ENCODE measurements around the gene KRTAP3-1. TPM values are rescaled to one million over a fixed set of nuclear protein-coding genes. Genes with fewer than 3 reads are reported as not detected.
"Not testable (repeated sequence)": the region's sequence is repeated elsewhere in the genome, so short reads cannot be mapped to it uniquely, and the experiment has no call there.

The KRTAP3-1 gene
- total and polyA plus RNA-seq, 8 donors = not detected

GRCh38 chr17:41003926-41004325, 5.0 kb downstream of the KRTAP3-1 start:
- DNase-seq (no peak), ATAC-seq (no peak)
- Histone ChIP-seq H3K4me3 (no peak overlapping the region), H3K36me3 (no peaks in the 10 kb centered on the region), H3K4me1 (no peaks in the 10 kb centered on the region), H3K9me3 (no peaks in the 10 kb centered on the region), H3K27ac (no peak overlapping the region), H3K27me3 (peaks cover 0 to 7% of the 10 kb centered on the region in 2 donors)
- TF ChIP-seq, protein P1, sequence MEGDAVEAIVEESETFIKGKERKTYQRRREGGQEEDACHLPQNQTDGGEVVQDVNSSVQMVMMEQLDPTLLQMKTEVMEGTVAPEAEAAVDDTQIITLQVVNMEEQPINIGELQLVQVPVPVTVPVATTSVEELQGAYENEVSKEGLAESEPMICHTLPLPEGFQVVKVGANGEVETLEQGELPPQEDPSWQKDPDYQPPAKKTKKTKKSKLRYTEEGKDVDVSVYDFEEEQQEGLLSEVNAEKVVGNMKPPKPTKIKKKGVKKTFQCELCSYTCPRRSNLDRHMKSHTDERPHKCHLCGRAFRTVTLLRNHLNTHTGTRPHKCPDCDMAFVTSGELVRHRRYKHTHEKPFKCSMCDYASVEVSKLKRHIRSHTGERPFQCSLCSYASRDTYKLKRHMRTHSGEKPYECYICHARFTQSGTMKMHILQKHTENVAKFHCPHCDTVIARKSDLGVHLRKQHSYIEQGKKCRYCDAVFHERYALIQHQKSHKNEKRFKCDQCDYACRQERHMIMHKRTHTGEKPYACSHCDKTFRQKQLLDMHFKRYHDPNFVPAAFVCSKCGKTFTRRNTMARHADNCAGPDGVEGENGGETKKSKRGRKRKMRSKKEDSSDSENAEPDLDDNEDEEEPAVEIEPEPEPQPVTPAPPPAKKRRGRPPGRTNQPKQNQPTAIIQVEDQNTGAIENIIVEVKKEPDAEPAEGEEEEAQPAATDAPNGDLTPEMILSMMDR (IDR thresholded peaks at IDR 0.05) = no peak
- intact Hi-C loops (cut with DNase I) = no loop called here

DNA sequence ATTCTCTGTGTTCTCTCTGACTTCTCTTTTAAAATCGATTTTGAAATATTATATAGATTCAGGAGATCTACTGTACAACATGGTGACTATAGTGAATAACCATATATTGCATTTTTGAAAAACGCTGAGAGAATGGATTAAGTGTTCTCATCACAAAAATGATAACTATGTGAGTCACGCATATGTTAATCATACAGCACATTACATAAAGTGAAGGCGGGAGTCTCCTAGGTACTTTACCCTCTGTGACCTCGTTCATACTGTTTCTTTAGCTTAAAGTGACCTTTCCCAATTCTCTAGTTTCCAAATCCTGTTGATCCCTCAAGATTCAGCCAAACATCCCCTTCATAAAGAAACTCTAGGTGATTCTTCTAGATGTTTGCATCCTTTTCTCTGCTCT, 6.1 kb downstream of the KRTAP3-1 start:
- no peaks in the 10 kb centered on the region for H3K9me3 ChIP-seq
- H3K36me3 ChIP-seq = no peaks in the 10 kb centered on the region
- TF ChIP-seq, protein P1 (IDR thresholded peaks at IDR 0.05) = no peak
- intact Hi-C loops (cut with DNase I) = no loop called here
- DNase-seq = no peak
- H3K4me1 ChIP-seq = no peaks in the 10 kb centered on the region
- peaks cover 0 to 14% of the 10 kb centered on the region in 2 donors for H3K27me3 ChIP-seq
- no peak overlapping the region for H3K27ac ChIP-seq
- ATAC-seq = peak; percentile 68
- H3K4me3 ChIP-seq = no peak overlapping the region

DNA sequence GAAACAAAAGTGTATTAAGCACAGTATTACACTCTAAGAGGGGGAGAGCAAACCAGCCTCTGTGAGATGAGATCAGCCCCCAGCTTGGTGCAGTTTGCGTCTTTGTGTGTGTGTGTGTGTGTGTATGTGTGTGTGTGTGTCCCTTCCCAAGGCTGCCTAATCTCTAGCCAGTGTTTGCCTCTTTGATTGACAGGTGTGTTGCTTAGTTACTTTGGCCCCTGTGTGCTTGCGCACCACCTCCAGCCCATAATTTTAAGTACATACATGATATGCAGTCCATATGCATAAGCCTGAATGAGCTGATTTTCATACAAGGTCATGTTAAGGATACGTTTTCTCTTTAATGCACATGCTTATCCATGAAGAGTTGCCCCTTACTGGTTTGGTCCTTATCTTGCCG, 7.1 kb downstream of the KRTAP3-1 start:
- TF ChIP-seq, protein P1 (IDR thresholded peaks at IDR 0.05) = no peak
- intact Hi-C loops (cut with DNase I) = no loop called here
- Histone ChIP-seq H3K27me3 (peaks cover 0 to 24% of the 10 kb centered on the region in 2 donors), H3K27ac (no peak overlapping the region), H3K4me3 (no peak overlapping the region), H3K9me3 (no peaks in the 10 kb centered on the region), H3K4me1 (no peaks in the 10 kb centered on the region), H3K36me3 (no peaks in the 10 kb centered on the region)
- ATAC-seq (no peak), DNase-seq (no peak)

- DNase-seq; H3K9me3 ChIP-seq; H3K4me1 ChIP-seq; intact Hi-C loops (cut with DNase I); H3K4me3 ChIP-seq; H3K36me3 ChIP-seq; H3K27ac ChIP-seq; ATAC-seq: not testable (repeated sequence)
- peaks cover 0 to 41% of the 10 kb centered on the region in 2 donors for H3K27me3 ChIP-seq
Observed at GRCh38 chr17:40999563-40999962, 9.4 kb downstream of the KRTAP3-1 start, which contains the start of gene KRTAP3-2. TSS of gene KRTAP3-2 (minus strand) at chr17:40999906. CDS start at chr17:40999853, 53 bp downstream.

DNA sequence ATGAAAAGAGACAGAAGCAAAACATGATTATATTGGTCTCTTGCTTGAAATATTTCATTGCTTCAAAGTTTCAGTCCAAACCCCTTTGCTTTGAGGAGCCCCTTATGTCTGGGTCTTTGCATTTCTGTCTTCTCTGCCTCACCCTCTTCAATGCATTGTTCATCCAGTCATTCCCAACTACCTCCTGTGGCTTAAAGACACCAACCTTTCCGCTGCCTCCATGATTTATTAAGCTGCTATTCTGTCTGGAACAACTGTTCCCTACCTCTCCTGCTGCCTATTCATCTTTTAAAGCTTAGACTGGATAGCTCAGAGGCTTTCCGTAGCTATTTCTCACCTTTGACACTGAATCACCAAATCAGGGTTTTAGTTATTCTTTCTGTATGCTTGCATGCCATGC, 11.6 kb downstream of the KRTAP3-1 start:
- H3K36me3 ChIP-seq = no peaks in the 10 kb centered on the region
- no peaks in the 10 kb centered on the region for H3K9me3 ChIP-seq
- H3K4me1 ChIP-seq = no peaks in the 10 kb centered on the region
- H3K27ac ChIP-seq = no peak overlapping the region
- no peak overlapping the region for H3K4me3 ChIP-seq
- TF ChIP-seq, protein P1 (IDR thresholded peaks at IDR 0.05) = no peak
- H3K27me3 ChIP-seq = peaks cover 0 to 59% of the 10 kb centered on the region in 2 donors
- no peak for DNase-seq
- intact Hi-C loops (cut with DNase I) = no loop called here
- no peak for ATAC-seq

DNA sequence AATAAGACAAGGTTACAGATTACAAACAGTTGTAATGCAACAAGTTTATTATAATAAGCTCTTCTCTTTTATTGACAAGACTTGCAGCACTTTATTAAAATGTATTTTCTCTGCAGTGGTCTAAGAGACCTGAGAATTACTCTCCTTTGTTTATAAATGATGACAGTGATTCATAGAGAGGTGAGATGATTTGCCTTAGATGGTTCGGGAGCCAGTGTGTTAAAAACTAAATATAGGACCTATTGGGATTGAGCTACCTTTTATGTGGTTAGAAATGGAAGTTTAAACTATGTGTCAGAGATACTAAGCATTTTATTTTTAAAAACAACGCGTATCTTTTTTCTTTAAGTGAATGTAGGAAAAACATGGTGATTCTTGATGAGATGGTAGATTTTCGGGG, 12.1 kb downstream of the KRTAP3-1 start:
- Histone ChIP-seq H3K36me3 (no peaks in the 10 kb centered on the region), H3K27me3 (peaks cover 0 to 62% of the 10 kb centered on the region in 2 donors), H3K4me3 (no peak overlapping the region), H3K4me1 (no peaks in the 10 kb centered on the region), H3K9me3 (no peaks in the 10 kb centered on the region), H3K27ac (no peak overlapping the region)
- no peak for ATAC-seq
- DNase-seq = no peak
- intact Hi-C loops (cut with DNase I) = no loop called here
- TF ChIP-seq, protein P1 (IDR thresholded peaks at IDR 0.05) = no peak

Data from left lung (tissue), 10 donors.